GM19372 (cell line): ENCODE results near the gene ABCC11.
"Not testable (repeated sequence)": the region's sequence is repeated elsewhere in the genome, so short reads cannot be mapped to it uniquely, and the experiment has no call there.

Experiments used
- ATAC-seq: cut with Tn5 transposase; IDR thresholded peaks from one replicate; pipeline ENCODE4 v1.9.1; 2021; ENCODE audit warnings: mild to moderate bottlenecking, low read depth, moderate library complexity; ENCODE audit not compliant: unreplicated experiment

Gene ABCC11

GRCh38 chr16:48250520-48251278 is 3.4 kb upstream of the ABCC11 start:
- ATAC-seq: no peak

- ATAC-seq: no peak
Measured at GRCh38 chr16:48246066-48246465, 1.3 kb downstream of the ABCC11 start.

GRCh38 chr16:48244863-48245195 is 2.5 kb downstream of the ABCC11 start:
- no peak for ATAC-seq

GRCh38 chr16:48244080-48244862 is 3.1 kb downstream of the ABCC11 start, which contains the start of gene LONP2:
TSS of gene LONP2 (plus strand) at chr16:48244300. CDS start at chr16:48244389, 89 bp downstream.
- peak; percentile 97 for ATAC-seq

- not testable (repeated sequence) for ATAC-seq
Measured at GRCh38 chr16:48240147-48240546, 7.2 kb downstream of the ABCC11 start.

- ATAC-seq: no peak
Measured at GRCh38 chr16:48236286-48236685, 11.1 kb downstream of the ABCC11 start.

- no peak for ATAC-seq
Measured at GRCh38 chr16:48235556-48236136, 11.7 kb downstream of the ABCC11 start.

- no peak for ATAC-seq
Measured at GRCh38 chr16:48235058-48235555, 12.2 kb downstream of the ABCC11 start.

- no peak for ATAC-seq
Measured at GRCh38 chr16:48234630-48235029, 12.7 kb downstream of the ABCC11 start.

- no peak for ATAC-seq
Measured at GRCh38 chr16:48232493-48233040, 14.8 kb downstream of the ABCC11 start.

GRCh38 chr16:48231727-48232492 is 15.4 kb downstream of the ABCC11 start:
- ATAC-seq: no peak

- no peak for ATAC-seq
Measured at GRCh38 chr16:48225456-48225855, 21.9 kb downstream of the ABCC11 start.

GRCh38 chr16:48223490-48223889 is 23.8 kb downstream of the ABCC11 start:
- ATAC-seq: no peak

- no peak for ATAC-seq
Measured at GRCh38 chr16:48220891-48221290, 26.4 kb downstream of the ABCC11 start.

GRCh38 chr16:48218473-48218872 is 28.9 kb downstream of the ABCC11 start:
- no peak for ATAC-seq

- no peak for ATAC-seq
Measured at GRCh38 chr16:48217708-48218107, 29.6 kb downstream of the ABCC11 start.

- no peak for ATAC-seq
Measured at GRCh38 chr16:48215738-48216137, 31.6 kb downstream of the ABCC11 start.

- no peak for ATAC-seq
Measured at GRCh38 chr16:48212033-48212432, 35.3 kb downstream of the ABCC11 start.

GRCh38 chr16:48210747-48211146 is 36.6 kb downstream of the ABCC11 start:
- ATAC-seq: no peak

GRCh38 chr16:48206594-48207242 is 40.6 kb downstream of the ABCC11 start:
- no peak for ATAC-seq
